Small intestine (tissue), 4 donors: ENCODE results near the gene C3. TPM values are rescaled to one million over a fixed set of nuclear protein-coding genes. Genes with fewer than 3 reads are reported as not detected.

Source experiments
- polyA plus RNA-seq, 4 donors: library from polyadenylated mRNA; stranded (reverse) in 3 of 4; unstranded in 1 of 4; fragments of 200-250 nt in 3 of 4; fragments of 120-200 nt in 1 of 4; gene quantifications; one replicate each; pipeline versions ENCODE4 v1.2.1 to v1.2.3, GENCODE V29; 2013
- donor health status: healthy with polysubstance abuse.
- donor health status: Bipolar disorder and iron deficiency.
- donor health status: healthy.

Gene C3
- polyA plus RNA-seq, 4 donors, result 9.5 to 552 (median 63.2) TPM

Other genes with a start within 250 kb of the C3 start
- gene DENND1C, start 238.9 kb downstream of the C3 start, polyA plus RNA-seq, result 10 to 100 TPM in 2 of 4 donors, 1 to 10 TPM in 2; 4.0 to 48.7 (median 9.6) TPM
- 1 to 10 TPM in 2 of 4 donors, under 1 TPM in 1, not detected in 1; 0.53 to 5.8 (median 1.1) TPM for gene TUBB4A, start 218.3 kb downstream of the C3 start, polyA plus RNA-seq
- under 1 TPM in 2 of 4 donors, not detected in 2; 0.22 to 0.37 TPM for gene TNFSF9, start 189.6 kb downstream of the C3 start, polyA plus RNA-seq
- gene CD70, start 129.5 kb downstream of the C3 start, polyA plus RNA-seq, result under 1 TPM in 2 of 4 donors, not detected in 2; 0.15 to 0.89 TPM
- gene TNFSF14, start 50.5 kb downstream of the C3 start, polyA plus RNA-seq, result 1 to 10 TPM in 1 of 4 donors, under 1 TPM in 3; 0.22 to 2.2 (median 0.71) TPM
- gene GPR108, start 16.9 kb upstream of the C3 start, polyA plus RNA-seq, result 100 to 1,000 TPM in 2 of 4 donors, 10 to 100 TPM in 2; 68.9 to 128 (median 89.2) TPM
- gene TRIP10, start 19.0 kb upstream of the C3 start, polyA plus RNA-seq, result 100 to 1,000 TPM in 1 of 4 donors, 10 to 100 TPM in 3; 42.1 to 141 (median 84.1) TPM
- gene SH2D3A, start 46.8 kb upstream of the C3 start, polyA plus RNA-seq, result 10 to 100 TPM; 23.9 to 71.6 (median 42.1) TPM
- 1 to 10 TPM; 2.5 to 3.5 (median 3.1) TPM for gene VAV1, start 52.1 kb upstream of the C3 start, polyA plus RNA-seq
- gene ADGRE1, start 166.9 kb upstream of the C3 start, polyA plus RNA-seq, result 1 to 10 TPM in 1 of 4 donors, under 1 TPM in 3; 0.12 to 1.9 (median 0.38) TPM